Mononuclear cell (primary cell): ENCODE measurements around the gene WNT7A. TPM values are rescaled to one million over a fixed set of nuclear protein-coding genes. Genes with fewer than 3 reads are reported as not detected.
"Not testable (repeated sequence)": the region's sequence is repeated elsewhere in the genome, so short reads cannot be mapped to it uniquely, and the experiment has no call there.

Experiments
- H3K27me3 ChIP-seq: 2 replicates; pipeline ENCODE4 v1.6.0; 2011; ENCODE audit warnings: low read length, control low read depth; ENCODE audit not compliant: insufficient read depth
- H3K4me1 ChIP-seq: 2 replicates; pipeline ENCODE4 v1.5.1; 2011; ENCODE audit warnings: mild to moderate bottlenecking, low read length, control low read depth; ENCODE audit not compliant: insufficient read depth
- H3K4me3 ChIP-seq: 2 replicates; pipeline ENCODE4 v1.5.1; 2011; ENCODE audit warnings: mild to moderate bottlenecking, low read length, moderate library complexity
- H3K9me3 ChIP-seq: 2 replicates; pipeline ENCODE4 v1.5.1; 2011; ENCODE audit warnings: low read depth, mild to moderate bottlenecking, control low read depth, low read length
- total RNA-seq: library from RNA; depleted of rRNA; stranded (reverse); fragments of >200 nt; gene quantifications from one replicate; pipeline ENCODE4 v1.2.3, GENCODE V29; 2012

Gene WNT7A
- 4.8 TPM for total RNA-seq

- no peaks in the 10 kb centered on the region for H3K9me3 ChIP-seq
- peak within 1 kb of the TSS; percentile 35 for H3K4me3 ChIP-seq
- peaks cover 58% of the 10 kb centered on the region for H3K27me3 ChIP-seq
- H3K4me1 ChIP-seq: peaks cover 23% of the 10 kb centered on the region
Measured at GRCh38 chr3:13879946-13880810, at the start of gene WNT7A. Gene WNT7A (minus strand): TSS chr3:13880071. CDS start chr3:13879816, 255 bp downstream.

GRCh38 chr3:13928741-13929140 lies 48.9 kb upstream of the WNT7A start:
- H3K9me3 ChIP-seq, H3K27me3 ChIP-seq, H3K4me1 ChIP-seq, H3K4me3 ChIP-seq: not testable (repeated sequence)

GRCh38 chr3:13927295-13927694 lies 47.4 kb upstream of the WNT7A start:
- Histone ChIP-seq H3K9me3 (no peaks in the 10 kb centered on the region), H3K4me1 (no peaks in the 10 kb centered on the region), H3K27me3 (no peaks in the 10 kb centered on the region), H3K4me3 (no peak overlapping the region)

DNA sequence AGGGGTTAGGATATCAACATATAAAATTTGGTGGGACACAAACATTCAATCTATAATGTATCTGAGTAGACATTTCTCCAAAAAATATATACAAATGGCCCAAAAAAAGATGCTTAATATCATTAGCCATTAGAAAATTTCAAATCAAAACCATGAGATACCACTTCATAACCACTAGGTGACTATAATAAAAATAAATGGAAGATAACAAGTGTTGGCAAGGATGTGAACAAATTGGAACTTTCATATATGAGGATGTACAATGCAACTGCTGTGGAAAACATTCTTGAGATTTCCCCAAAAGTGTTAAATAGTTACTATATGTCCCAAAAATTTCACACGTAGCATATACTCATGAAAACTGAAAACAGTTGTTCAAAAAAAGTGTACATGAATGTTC lies 36.5 kb upstream of the WNT7A start:
- H3K4me3 ChIP-seq: no peak overlapping the region
- H3K4me1 ChIP-seq: no peaks in the 10 kb centered on the region
- peaks cover 36% of the 10 kb centered on the region for H3K9me3 ChIP-seq
- no peaks in the 10 kb centered on the region for H3K27me3 ChIP-seq

- peaks cover 63% of the 10 kb centered on the region for H3K9me3 ChIP-seq
Measured at GRCh38 chr3:13902648-13903238, 22.9 kb upstream of the WNT7A start.

DNA sequence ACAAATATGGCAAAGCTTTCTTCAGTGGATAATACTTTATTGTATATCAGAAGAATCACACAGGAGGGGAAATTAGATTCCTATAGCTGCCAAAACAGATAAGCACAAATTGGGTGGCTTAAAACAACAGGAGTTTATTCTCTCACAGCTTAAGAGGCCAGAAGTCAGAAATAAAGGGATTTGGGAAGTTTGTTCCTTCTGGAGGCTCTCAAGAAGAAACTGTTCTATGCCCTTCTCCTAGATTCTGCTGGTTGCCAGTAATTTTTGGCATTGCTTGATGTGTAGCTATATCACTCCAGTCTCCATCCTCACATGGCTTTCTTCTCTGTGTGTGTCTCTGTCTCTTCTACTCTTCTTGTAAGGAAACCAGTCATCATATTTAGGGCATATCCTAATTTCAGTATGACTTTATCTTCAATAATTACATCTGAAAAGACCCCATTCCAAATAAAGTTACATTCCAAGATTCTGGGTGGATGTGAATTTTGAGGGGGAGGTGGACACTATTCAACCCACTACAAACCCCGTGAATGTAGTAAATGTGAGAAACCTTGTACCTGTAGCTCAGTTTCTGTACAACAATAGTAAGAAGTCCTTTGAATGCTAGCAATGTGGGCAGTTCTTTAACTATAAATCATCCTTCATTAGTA lies 22.2 kb upstream of the WNT7A start:
- no peaks in the 10 kb centered on the region for H3K27me3 ChIP-seq
- H3K9me3 ChIP-seq: peaks cover 61% of the 10 kb centered on the region
- H3K4me3 ChIP-seq: no peak overlapping the region
- H3K4me1 ChIP-seq: no peaks in the 10 kb centered on the region

More at GRCh38 chr3:13902648-13903238, 22.9 kb upstream of the WNT7A start:
- H3K4me1 ChIP-seq: no peaks in the 10 kb centered on the region
- no peaks in the 10 kb centered on the region for H3K27me3 ChIP-seq
- H3K4me3 ChIP-seq: no peak overlapping the region

DNA sequence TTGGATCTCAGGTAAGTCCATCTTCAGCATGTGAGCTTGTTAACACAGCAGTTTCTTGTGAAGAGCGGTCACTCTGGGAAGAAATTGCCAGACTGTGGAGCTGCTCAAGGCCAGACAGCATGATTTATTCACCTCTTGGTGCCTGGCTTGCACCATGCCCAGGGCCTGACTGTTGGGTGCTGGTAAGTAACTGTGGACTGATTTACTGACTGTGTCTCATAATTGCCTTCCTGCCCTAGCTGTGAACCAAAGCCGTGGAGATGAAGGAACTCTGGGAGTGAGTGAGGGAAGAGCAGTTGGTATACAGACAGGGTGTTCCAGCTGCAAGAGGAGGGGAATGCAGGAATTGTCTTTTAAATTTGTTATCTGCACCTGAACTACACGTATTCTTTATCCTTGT lies 18.5 kb upstream of the WNT7A start:
- H3K27me3 ChIP-seq: peaks cover 2% of the 10 kb centered on the region
- peaks cover 13% of the 10 kb centered on the region for H3K4me1 ChIP-seq
- H3K9me3 ChIP-seq: peaks cover 31% of the 10 kb centered on the region
- no peak overlapping the region for H3K4me3 ChIP-seq

DNA sequence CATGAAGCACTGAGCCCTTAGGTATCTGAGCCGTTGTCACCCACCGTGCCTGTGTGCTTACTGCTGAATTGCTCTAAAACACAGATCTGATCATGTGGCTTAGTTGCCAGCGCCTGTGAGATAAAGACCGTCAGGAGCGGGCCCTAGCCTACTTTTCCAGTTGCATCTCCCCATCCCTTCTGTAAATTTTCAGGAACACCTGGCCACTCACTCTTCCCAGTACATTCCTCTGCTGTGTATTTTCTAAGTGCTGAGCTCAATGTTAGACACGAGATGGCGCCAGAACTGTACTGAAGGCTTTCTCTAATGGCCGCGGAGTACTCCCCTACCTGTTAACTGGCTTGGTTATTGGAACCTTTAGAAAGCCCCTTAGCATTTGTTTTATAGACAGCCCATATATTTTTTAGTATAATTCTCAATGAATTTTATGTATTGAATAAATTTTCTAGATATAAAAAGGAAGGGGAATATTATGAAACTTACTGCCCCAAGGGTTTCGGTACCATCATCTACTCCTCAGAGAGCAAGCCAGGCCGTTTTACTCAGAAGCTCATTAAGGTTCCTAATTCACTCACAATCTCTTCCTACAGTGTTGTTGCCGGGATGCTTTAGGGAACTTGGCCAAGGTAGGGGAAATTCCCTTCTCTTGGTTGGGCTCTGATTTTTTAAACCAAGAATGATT lies 16.7 kb upstream of the WNT7A start:
- Histone ChIP-seq H3K27me3 (peaks cover 2% of the 10 kb centered on the region), H3K4me3 (peak overlapping the region; percentile 48), H3K9me3 (peaks cover 14% of the 10 kb centered on the region), H3K4me1 (peaks cover 13% of the 10 kb centered on the region)

GRCh38 chr3:13895155-13896105 lies 15.6 kb upstream of the WNT7A start:
- Histone ChIP-seq H3K4me1 (peaks cover 22% of the 10 kb centered on the region), H3K9me3 (peaks cover 2% of the 10 kb centered on the region), H3K4me3 (peak overlapping the region; percentile 48), H3K27me3 (peaks cover 2% of the 10 kb centered on the region)

DNA sequence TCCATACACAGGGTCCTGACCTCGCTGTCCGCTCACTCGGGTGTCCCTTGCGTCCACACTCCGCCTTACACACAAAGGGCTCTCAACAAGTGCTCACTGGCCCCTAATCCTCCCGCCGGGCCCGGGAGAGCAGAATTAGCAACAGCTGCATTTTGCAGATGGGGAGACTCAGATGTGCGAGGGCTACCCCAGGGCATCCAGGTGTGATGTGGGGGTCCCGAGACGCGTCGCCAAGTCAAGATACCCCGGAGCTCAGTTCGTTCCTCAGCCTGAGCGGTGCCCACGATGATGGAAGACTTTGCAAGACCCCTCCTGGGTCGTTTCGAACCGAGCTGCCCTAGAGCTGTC lies 14.9 kb upstream of the WNT7A start:
- Histone ChIP-seq H3K27me3 (peaks cover 2% of the 10 kb centered on the region), H3K4me1 (peaks cover 29% of the 10 kb centered on the region)

GRCh38 chr3:13894096-13894806 lies 14.4 kb upstream of the WNT7A start:
- no peak overlapping the region for H3K4me3 ChIP-seq
- no peaks in the 10 kb centered on the region for H3K9me3 ChIP-seq
- H3K4me1 ChIP-seq: peaks cover 29% of the 10 kb centered on the region
- peaks cover 2% of the 10 kb centered on the region for H3K27me3 ChIP-seq

More for the DNA sequence above, 14.9 kb upstream of the WNT7A start:
- Histone ChIP-seq H3K4me3 (peak overlapping the region; percentile 48), H3K9me3 (no peaks in the 10 kb centered on the region)

DNA sequence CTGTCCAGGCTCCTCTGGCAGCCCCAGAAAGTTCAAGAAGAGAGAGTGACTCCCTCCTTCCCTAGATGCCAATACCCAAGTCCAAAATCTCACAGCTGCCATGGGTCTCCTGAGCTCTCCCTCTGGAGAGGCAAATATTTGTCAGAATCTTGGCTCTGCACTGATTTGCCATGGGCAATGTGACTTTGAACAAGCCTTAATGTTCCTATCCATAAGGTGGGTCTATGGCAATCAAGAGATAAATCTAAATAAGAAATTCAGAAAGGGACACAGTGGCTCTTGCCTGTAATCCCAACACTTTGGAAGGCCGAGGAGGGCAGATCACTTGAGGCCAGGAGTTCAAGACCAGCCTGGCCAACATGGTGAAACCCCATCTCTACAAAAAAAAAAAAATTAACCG lies 12.4 kb upstream of the WNT7A start:
- Histone ChIP-seq H3K4me3 (no peak overlapping the region), H3K27me3 (peaks cover 2% of the 10 kb centered on the region), H3K4me1 (peaks cover 29% of the 10 kb centered on the region), H3K9me3 (no peaks in the 10 kb centered on the region)

GRCh38 chr3:13891492-13892073 lies 11.7 kb upstream of the WNT7A start:
- no peaks in the 10 kb centered on the region for H3K9me3 ChIP-seq
- peaks cover 2% of the 10 kb centered on the region for H3K27me3 ChIP-seq
- H3K4me3 ChIP-seq: no peak overlapping the region
- H3K4me1 ChIP-seq: peaks cover 29% of the 10 kb centered on the region
